Stimulated activated CD8-positive, alpha-beta memory T cell treated with anti-CD3 and anti-CD28 coated beads, Interleukin-4, amount 100 ng/mL, for 1 hour (primary cell): ENCODE results near the gene PRRG2.
A peak's percentile ranks its signal among the peaks of the same experiment; 100 is the strongest.

ENCODE experiments used
- DNase-seq, 2 donors: peaks; one replicate each; pipeline ENCODE4 v3.0.0-alpha.2; 2020; ENCODE audit warnings: low read depth in 2 of 2, low spot score in 1 of 2

PRRG2 gene

GRCh38 chr19:49556412-49557398 is 24.4 kb upstream of the PRRG2 start:
- DNase-seq = no peak

DNA sequence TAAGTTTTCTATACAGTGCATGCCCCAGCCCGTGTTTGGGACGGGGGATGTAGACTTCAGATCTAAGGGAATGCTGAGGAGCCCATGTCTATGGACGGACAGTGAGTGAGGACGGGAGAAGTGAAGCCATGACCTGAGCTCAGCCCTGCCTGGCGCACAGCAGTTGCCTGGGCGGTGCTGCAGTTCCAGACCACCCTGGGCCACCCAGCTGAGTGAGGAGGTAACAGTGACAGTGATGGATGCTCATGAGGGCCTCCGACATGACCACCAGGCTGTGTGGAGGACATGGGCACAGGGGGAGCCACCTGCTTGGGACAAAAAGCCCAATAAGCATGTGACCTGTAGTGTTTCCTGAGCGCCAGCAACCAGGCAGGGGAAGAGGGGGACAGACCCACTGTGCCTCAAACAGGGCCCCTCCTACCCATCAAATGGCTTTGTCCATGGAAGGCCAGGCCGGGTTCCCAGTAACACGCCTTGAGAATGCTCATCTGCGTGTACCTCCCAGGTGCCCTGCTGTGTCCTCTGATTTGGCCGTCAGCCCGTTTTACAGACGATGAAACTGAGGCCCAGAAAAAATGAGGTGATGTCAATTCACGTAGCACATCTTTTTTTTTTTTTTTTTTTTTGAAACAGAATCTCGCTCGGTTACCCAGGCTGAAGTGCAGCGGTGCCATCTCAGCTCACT is 23.3 kb upstream of the PRRG2 start:
- DNase-seq = no peak

DNA sequence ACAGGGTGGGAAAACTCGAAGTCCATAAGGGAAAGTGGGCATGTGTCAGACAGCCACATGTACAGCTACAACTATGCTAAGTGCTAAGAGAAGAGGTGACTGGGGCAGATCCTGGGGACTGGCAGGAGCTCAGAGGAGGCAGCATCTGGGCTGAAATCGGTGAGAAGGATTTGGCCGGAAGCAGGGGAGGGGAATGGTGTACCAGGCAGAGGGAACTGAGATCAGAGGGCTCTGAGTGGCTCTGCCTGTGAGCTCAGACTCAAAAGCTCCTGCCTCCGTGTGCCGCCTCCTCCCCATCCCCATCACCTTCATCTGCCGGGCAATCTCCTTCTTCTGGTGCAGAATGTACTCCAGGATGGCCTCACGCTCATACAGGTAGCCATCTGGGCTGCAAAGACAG is 22.5 kb upstream of the PRRG2 start:
- DNase-seq = no peak

DNA sequence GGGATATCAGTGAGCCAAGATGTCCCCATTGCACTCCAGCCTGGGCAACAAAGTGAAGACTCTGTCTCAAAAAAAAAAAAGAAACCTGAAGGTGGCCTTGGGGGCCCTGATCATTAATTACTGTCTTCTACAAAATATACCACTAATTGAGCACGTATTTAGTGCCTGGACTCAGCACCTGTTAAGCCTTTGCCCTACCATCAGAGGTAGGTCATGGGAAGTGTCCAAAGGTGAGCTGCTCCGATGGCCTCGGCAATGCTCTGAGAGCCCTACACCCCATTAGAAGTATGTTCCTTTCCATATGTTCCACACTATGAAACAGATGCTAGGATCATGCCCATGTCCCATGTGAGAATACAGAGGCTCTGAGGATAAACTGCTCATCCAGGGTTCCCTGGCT is 21.7 kb upstream of the PRRG2 start:
- no peak for DNase-seq

DNA sequence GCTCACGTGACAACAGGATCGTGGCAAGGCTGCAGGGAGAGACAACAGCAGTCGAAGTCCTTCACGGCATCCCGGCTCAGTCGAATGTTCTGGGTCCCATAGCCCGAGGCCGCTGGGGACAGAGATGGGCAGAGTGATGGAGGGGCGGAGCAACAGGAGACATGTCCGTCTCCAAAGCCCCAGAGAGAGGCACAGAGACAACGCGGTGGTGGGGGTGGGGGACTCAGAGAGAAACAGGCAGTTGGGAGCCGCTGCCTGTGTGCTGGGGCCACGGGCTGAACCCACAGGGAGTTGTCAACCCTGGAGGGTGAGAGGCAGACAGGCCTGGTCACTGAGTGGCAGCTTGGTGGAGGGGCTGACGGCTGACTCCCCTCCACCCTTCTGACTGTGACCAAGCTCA is 21.2 kb upstream of the PRRG2 start:
- no peak for DNase-seq

GRCh38 chr19:49560358-49560900 is 20.7 kb upstream of the PRRG2 start:
- DNase-seq = no peak

GRCh38 chr19:49564616-49565045 is 16.5 kb upstream of the PRRG2 start:
- DNase-seq = no peak

DNA sequence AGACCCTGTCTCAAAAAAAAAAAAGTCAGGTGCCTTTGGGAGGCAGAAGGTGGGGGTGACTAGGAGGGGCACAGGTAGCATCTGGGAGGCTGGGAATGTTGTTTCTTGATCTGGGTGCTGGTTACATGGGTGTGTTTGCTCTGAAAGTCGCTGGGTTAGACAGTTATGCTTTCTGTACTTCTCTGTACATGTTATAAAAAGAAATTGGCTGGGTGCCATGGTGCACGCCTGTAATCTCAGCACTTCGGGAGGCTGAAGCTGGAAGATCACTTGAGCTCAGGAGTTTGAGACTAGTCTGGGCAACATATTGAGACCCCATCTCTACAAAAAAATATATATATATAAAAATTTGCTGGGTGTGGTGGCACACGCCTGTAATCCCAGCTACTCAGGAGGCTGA is 15.9 kb upstream of the PRRG2 start:
- DNase-seq = no peak

DNA sequence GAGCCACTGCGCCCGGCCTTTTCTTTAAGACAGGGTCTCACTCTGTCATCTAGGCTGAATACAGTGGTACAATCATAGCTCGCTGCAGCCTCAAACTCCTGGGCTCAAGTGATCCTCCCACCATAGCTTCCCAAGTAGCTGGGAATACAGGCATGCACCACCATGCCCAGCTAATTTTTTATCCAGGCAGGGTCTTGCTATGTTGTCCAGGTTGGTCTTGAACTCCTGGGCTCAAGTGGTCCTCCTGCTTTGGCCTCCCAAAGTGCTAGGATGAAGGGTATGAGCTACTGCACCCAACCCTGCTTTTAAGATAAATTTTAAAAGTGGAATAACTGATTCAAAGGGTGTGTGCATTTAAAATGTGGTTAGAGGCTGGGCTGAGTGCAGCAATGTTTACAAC is 14.8 kb upstream of the PRRG2 start:
- no peak for DNase-seq

DNA sequence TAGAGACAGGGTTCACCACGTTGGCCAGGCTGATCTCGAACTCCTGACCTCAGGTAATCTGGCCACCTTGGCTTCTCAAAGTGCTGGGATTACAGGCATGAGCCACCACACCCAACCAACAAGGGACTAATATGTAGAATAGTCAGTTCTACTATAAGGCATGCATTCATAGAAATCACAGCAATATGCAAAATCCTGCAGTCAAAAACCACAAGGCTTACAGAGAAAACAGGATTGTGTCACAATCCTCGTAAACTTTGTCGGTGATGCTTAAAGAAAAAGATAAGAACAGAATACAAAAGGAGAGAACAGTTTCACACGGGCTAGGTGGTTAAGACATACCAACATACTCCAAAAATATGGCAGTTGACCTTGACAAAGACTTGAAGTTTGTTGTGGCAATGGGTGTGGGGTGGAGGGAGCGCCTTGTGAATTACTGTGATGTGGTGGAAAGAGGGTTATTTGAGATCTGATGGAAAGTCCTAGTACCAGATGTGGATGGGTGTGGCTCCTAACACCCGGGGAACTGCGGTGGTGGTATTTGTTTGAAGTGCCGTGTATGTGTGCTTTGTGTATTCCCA is 13.2 kb upstream of the PRRG2 start:
- DNase-seq = no peak

DNA sequence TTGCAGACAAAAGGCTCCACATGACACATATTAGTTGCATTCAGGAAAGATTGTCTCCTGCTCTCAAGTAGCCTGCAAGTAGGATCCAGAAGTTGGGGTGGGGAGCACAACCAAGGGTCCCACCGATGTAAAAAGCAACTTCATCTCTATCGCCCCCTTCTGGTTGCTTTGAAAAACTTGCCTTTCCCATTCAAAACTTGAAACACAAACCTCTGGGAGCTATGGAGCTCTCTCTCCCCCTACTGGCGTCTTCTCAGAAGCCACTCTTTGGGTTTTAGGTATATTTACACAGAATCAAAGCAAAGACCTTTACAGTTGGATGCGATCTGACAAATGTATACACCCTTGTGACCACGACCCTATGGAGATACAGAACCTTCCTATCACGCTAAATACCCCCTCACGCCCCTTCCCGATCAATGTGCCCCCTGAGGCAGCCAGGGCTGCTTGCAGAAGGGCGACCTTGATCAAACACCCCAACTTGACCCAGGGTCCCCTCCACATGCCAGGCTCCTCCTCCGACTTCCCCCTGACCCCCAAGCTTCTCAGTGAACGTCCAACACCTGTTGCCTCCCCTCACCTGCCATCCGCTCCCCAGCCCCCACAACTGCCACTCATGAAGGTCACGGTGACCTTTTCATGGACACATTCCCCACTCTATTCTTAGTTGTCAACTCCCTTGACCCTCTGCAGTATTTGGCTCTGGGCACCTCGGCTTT is 10.8 kb upstream of the PRRG2 start:
- no peak for DNase-seq

GRCh38 chr19:49570997-49571676 is 10.0 kb upstream of the PRRG2 start:
- DNase-seq = no peak

DNA sequence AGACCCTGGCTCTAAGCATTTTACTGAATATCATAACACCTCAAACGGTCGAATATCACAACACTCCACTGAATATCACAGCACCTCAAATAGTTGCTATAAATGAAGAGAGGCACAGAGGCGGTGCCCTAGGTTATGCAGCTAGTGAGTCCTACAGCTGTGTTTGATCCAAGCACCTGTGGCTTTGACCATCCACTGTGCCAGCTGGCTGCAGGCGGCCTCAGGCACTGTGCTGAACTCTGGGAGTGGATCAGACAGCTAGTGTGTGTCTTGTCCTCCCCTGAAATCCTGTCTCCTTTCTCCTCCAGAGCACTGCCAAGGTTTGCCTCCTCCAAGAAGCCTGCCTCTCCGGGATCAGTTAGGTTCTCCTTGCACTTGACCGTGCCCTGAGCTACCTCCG is 8.1 kb upstream of the PRRG2 start:
- DNase-seq = no peak

DNA sequence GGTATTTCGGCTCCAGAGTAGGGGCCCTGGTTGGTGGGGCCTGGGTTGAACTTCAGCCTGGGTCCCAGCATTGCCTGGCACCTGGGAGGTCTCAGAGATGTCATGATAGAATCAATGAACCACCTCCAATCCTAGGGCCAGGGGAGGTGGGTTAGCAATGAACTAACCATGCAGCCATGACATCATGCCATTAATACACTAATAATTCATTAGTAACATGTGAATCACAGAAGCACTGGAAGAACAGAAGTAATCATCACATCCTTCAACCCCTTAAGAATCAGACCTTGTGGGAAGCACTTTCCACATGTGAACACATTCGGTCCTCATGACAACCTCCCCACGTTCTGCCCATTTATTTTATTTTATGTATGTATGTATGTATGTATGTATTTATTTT is 7.7 kb upstream of the PRRG2 start:
- no peak for DNase-seq

DNA sequence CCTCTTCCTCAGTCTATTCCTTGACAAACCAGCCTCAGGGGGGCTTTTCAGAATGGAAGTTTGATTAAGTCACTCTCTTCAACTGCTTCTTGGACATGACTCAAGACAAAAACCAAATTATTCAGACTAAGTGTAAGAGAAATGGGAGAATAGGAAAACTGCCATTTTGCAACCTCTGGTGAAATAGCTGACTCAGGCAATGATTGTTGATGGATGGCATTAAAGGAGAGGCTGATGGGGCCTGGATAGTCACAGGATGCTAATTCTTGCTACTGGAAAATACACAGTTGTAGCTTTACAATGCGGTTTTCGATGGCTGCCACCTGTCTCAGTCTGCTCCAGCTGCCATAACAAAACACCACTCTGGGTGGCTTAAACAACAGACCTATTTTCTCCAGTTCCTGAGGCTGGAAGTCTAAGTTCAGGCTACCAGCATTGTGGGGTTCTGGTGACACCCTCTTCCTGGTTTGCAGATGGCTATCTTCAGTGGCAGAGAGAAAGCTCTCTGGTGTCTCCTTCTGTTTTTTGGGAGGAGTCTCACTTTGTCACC is 6.8 kb upstream of the PRRG2 start:
- no peak for DNase-seq

DNA sequence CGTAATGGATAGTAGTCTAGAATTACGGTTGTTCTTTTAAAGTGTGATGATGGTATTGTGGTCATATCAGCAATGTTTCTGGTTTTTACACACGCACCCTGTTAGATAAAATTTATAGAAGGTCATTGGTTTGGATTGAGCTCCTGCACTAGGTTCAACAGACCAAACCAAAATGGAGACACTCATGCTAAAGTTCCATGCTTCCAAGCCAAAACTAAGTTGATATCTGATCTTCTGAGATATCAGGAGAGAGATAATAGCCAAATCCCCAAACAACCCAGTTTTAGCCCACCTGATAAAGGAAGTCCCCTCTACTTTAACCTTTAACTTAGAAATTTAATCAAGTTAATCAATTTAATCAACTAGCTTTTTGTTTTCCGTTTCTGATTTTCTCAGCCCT is 1.9 kb upstream of the PRRG2 start:
- DNase-seq = no peak

GRCh38 chr19:49579947-49580263 is 1.2 kb upstream of the PRRG2 start:
- DNase-seq = no peak

- DNase-seq = peak; percentile 91 to 95
These were observed 681 bp upstream of the PRRG2 start, which contains the start of gene NOSIP for GRCh38 chr19:49580264-49581006. Gene NOSIP, minus strand, starts transcription at chr19:49580556. Its CDS starts 19,865 bp downstream, at chr19:49560691.

DNA sequence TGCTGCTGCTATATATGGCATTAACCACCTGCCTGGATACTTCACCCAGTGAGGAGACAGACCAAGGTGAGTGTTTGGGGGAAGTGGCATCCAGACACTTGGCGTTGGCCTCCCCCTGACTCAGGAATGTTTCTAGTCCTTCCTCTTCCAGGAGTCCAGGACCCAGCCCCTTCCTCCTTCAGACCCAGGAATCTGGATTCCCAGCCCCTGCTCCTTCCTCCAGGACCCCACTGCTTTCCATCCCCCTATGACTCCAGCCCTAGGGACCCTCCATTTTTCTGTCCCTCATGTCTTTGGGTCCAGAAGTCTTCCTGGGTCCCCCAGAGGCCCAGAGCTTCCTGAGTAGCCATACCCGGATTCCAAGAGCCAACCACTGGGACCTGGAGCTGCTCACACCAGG is 2.1 kb downstream of the PRRG2 start:
- DNase-seq = no peak

GRCh38 chr19:49585023-49585422 is 3.9 kb downstream of the PRRG2 start:
- DNase-seq = no peak
